GM18868 (cell line): ENCODE results near the gene ONECUT3.

Experiments used
- ATAC-seq: cut with Tn5 transposase; IDR thresholded peaks from one replicate; pipeline ENCODE4 v1.9.1; 2021; ENCODE audit warnings: mild to moderate bottlenecking, moderate library complexity; ENCODE audit not compliant: unreplicated experiment

ONECUT3 gene

DNA sequence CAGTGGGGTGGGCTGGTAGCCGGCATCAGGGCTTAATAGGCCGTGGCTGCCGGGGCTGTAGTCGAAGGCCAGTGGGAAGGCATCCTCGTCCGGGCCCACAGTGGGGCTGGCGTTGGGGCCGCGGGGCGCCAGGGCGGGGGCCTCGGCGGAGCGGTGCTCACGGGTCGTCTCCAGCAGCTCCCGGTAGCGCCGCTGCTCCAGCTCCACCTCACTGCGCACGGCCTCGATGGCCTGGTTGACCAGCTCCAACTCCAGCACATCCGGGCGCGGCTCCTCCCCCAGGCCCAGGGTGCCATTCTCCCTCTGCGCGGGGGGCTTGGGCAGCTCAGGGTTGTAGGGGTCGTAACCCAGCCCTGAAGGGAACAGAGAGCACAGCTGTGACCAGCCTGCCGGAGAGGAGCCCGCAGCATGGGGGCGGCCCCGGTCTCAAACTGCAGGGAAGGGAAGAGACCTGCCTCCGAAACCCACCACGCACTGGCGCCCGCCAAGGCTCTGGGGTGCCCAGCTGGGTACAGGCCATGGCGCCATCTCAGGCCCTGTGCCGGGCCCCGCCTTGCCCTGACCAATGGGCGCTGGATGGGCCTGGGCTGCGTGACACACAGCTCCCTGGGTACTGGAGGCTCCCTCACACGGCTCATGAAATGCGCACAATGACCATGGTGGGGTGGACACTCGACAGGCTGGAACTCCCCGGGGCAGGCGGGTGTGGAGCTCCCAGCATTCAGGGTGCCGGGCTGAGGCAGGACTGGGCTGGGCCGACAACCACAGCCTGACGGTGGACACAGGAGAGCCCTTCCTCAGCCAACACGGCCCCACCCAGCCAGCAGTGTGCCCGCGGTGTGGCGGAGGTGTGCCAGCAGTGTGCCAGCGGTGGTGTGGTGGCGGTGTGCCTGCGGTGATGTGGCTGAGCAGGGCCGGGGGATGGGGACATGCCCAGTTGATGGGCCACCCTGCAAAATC, 75.3 kb downstream of the ONECUT3 start:
- ATAC-seq, result no peak

DNA sequence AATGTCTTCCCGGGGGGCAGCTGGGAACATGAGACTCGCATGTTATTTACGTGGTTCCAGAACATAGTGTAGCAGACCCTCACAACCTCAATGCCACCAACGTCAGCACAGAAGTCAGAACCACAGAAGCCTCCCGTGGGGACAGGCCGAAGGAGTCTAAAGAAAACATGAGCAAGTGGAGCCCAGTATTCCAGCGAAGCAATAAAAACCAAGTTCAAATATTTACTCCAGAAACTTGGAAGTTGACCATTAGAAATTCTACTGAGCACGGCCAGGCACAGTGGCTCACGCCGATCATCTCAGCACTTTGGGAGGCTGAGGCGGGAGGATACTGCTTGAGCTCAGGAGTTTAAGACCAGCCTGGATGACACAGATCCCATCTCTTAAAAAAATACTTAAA, 76.7 kb downstream of the ONECUT3 start:
- ATAC-seq, result no peak

DNA sequence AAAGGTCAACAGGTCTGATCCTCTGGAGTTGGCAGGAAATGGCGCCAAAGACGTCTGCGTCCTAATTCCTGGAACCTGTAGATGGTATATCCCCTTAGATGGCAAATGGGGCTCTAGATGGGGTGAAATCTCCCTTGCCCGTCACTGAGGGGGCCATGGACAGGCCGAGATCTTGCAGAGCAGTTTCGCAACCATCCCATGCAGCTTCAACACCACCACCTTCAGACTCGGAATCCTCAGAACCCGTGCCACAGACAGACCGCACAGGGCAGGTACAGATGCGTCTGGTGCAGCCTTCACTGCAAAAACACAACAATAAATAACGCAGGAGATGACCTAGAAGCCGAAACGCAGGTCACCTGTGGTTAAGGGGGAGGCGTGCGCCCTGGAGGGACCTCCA, 77.3 kb downstream of the ONECUT3 start:
- ATAC-seq, result no peak
